CD4-positive, alpha-beta T cell (primary cell): ENCODE measurements around the gene NR2C2. TPM values are rescaled to one million over a fixed set of nuclear protein-coding genes. Genes with fewer than 3 reads are reported as not detected.

Source experiments
- ATAC-seq: fragments of 200-7000 bp; cut with Tn5 transposase; one replicate; pipeline ENCODE4 v1.10.0; 2022; ENCODE audit warnings: mild to moderate bottlenecking; ENCODE audit not compliant: poor library complexity
- CTCF ChIA-PET: fragments of 350-600 bp; sonication (Branson Sonifier 250); formaldehyde crosslinking; loops from one replicate; lab custom pipeline; 2021; ENCODE audit warnings: antibody characterized with exemption, inconsistent platforms; lab: Charles Lee
- POLR2A ChIA-PET: fragments of 350-600 bp; sonication (Branson Sonifier 250); formaldehyde crosslinking; loops from one replicate; lab custom pipeline; 2021; ENCODE audit warnings: antibody characterized with exemption, inconsistent platforms; lab: Charles Lee
- DNase-seq, 14 experiments: peaks; one replicate each; pipeline ENCODE4 v3.0.0-alpha.2; 2013 to 2020; ENCODE audit warnings: mixed read lengths in 2 of 14
- H3K27ac ChIP-seq, 2 donors: one replicate each; pipeline versions ENCODE4 v1.5.1 to v1.7.0; 2013; ENCODE audit warnings: low read length in 2 of 2, low read depth in 1 of 2, mild to moderate bottlenecking in 1 of 2
- H3K27me3 ChIP-seq, 2 experiments: 1 replicate in 1 of 2; 2 replicates in 1 of 2; pipeline versions ENCODE4 v1.6.1 to v1.7.0; 2013; ENCODE audit warnings: low read length in 2 of 2, control low read depth in 1 of 2, mild to moderate bottlenecking in 1 of 2, moderate library complexity in 1 of 2; ENCODE audit not compliant: insufficient read depth in 2 of 2, control insufficient read depth in 1 of 2
- H3K36me3 ChIP-seq: one replicate; pipeline ENCODE4 v1.6.1; 2013; ENCODE audit warnings: low read length, control low read depth; ENCODE audit not compliant: insufficient read depth
- H3K4me1 ChIP-seq: one replicate; pipeline ENCODE4 v1.6.1; 2013; ENCODE audit warnings: low read length, control low read depth; ENCODE audit not compliant: insufficient read depth
- H3K4me3 ChIP-seq: one replicate; pipeline ENCODE4 v1.5.1; 2013; ENCODE audit warnings: mild to moderate bottlenecking, low read length, moderate library complexity
- H3K9me3 ChIP-seq, 2 experiments: 1 replicate in 1 of 2; 2 replicates in 1 of 2; pipeline versions ENCODE4 v1.6.1 to v1.7.0; 2013; ENCODE audit warnings: low read length in 2 of 2, mild to moderate bottlenecking in 2 of 2, control low read depth in 1 of 2, moderate library complexity in 1 of 2; ENCODE audit not compliant: control insufficient read depth in 1 of 2, insufficient read depth in 1 of 2
- H3K27ac Mint-ChIP-seq: one replicate; pipeline ENCODE4 v1.8.0; 2020; ENCODE audit warnings: mixed read lengths
- H3K27me3 Mint-ChIP-seq: one replicate; pipeline ENCODE4 v1.8.0; 2021; ENCODE audit warnings: mixed read lengths
- H3K36me3 Mint-ChIP-seq: one replicate; pipeline ENCODE4 v1.8.0; 2021; ENCODE audit warnings: low read depth, mixed read lengths
- H3K4me1 Mint-ChIP-seq: one replicate; pipeline ENCODE4 v1.8.0; 2021; ENCODE audit warnings: low read depth, mixed read lengths
- H3K4me3 Mint-ChIP-seq: one replicate; pipeline ENCODE4 v1.8.0; 2020; ENCODE audit warnings: mild to moderate bottlenecking, mixed read lengths
- H3K9me3 Mint-ChIP-seq: one replicate; pipeline ENCODE4 v1.8.0; 2020; ENCODE audit warnings: mixed read lengths
- intact Hi-C, 2 experiments: fragments of 100-400 bp; cut with DNase I in 1 of 2; cut with micrococcal nuclease in 1 of 2; formaldehyde crosslinking; loops; one replicate each; pipeline versions ENCODE4 v1.15.1 to v1.9.0; 2023 to 2025; cut with DNase I, micrococcal nuclease
- total RNA-seq, 174 experiments: library from RNA in 2 of 174; stranded (reverse) in 2 of 174; gene quantifications; one replicate each; pipeline ENCODE4 v1.2.3 and lab custom pipeline; 2021 to 2026
- TF ChIP-seq, protein P1 (sequence below): fragments of 200-600 bp; IDR thresholded peaks from one replicate; pipeline ENCODE4 v1.8.0; 2022; ENCODE audit warnings: antibody characterized with exemption, mild to moderate bottlenecking

The NR2C2 gene
- total RNA-seq, 2 experiments from 2014 or later = 37.0 to 42.1 TPM

DNA sequence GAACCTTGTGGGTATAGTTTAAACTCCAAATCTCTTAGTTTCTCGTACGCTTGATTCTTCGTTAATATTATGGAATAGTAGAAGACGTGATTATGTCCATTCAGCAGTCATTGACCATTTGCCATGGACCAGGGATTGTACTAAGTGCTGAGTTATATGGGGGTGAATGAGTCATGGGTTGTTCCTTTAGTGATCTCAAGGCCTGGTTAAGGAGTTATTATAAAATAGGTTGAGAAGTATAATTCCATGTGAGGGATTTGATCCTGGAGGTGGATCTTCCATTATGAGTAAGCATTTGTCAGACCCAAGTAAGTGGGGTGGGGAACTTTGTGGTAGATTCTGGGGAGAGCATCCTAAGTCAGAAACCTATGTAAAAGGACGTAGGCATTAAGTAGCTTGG is 15.4 kb downstream of the NR2C2 start:
- Mint-ChIP-seq H3K27ac (no peak overlapping the region), H3K36me3 (peaks cover 61% of the 10 kb centered on the region)
- intact Hi-C loops = no loop called here

DNA sequence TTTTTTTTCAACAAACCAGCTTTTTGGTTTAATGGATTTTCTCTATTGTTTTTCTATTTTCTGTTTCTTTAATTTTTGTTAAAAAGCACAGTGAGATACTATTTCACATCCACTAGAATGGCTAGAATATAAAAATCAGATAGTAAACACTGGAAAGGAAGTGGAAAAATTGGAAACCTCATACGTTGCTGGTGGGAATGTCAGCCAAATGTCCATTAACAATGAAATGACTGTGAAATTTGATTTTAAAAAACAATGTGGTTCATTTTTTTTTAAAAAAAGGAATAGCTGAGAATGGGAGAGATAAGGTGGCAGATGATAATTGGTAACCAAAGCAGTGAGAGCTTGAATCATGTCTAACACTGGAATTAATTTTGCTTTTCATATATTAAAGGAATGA is 19.9 kb downstream of the NR2C2 start:
- intact Hi-C loops = no loop called here
- Mint-ChIP-seq H3K36me3 (peaks cover 57% of the 10 kb centered on the region), H3K27me3 (no peaks in the 10 kb centered on the region), H3K4me1 (peaks cover 6% of the 10 kb centered on the region), H3K27ac (no peak overlapping the region), H3K9me3 (no peaks in the 10 kb centered on the region), H3K4me3 (no peak overlapping the region)
- H3K4me1 ChIP-seq = no peaks in the 10 kb centered on the region
- peaks cover 20% of the 10 kb centered on the region for H3K36me3 ChIP-seq
- TF ChIP-seq, protein P1, sequence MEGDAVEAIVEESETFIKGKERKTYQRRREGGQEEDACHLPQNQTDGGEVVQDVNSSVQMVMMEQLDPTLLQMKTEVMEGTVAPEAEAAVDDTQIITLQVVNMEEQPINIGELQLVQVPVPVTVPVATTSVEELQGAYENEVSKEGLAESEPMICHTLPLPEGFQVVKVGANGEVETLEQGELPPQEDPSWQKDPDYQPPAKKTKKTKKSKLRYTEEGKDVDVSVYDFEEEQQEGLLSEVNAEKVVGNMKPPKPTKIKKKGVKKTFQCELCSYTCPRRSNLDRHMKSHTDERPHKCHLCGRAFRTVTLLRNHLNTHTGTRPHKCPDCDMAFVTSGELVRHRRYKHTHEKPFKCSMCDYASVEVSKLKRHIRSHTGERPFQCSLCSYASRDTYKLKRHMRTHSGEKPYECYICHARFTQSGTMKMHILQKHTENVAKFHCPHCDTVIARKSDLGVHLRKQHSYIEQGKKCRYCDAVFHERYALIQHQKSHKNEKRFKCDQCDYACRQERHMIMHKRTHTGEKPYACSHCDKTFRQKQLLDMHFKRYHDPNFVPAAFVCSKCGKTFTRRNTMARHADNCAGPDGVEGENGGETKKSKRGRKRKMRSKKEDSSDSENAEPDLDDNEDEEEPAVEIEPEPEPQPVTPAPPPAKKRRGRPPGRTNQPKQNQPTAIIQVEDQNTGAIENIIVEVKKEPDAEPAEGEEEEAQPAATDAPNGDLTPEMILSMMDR = no peak
- no peak overlapping the region for H3K27ac ChIP-seq
- H3K27me3 ChIP-seq = no peaks in the 10 kb centered on the region
- ATAC-seq = no peak
- H3K4me3 ChIP-seq = no peak overlapping the region
- POLR2A ChIA-PET = no interaction called here
- no peak for DNase-seq
- CTCF ChIA-PET = no interaction called here
- no peaks in the 10 kb centered on the region for H3K9me3 ChIP-seq

More for the DNA sequence above, 15.4 kb downstream of the NR2C2 start:
- no peak overlapping the region for H3K4me3 ChIP-seq
- H3K36me3 ChIP-seq = peaks cover 24% of the 10 kb centered on the region
- H3K4me3 Mint-ChIP-seq = no peak overlapping the region
- ChIA-PET CTCF (no interaction called here), POLR2A (no interaction called here)
- H3K9me3 ChIP-seq = no peaks in the 10 kb centered on the region
- no peak overlapping the region for H3K27ac ChIP-seq
- DNase-seq (no peak), ATAC-seq (no peak)
- peaks cover 9% of the 10 kb centered on the region for H3K4me1 ChIP-seq
- H3K27me3 Mint-ChIP-seq = no peaks in the 10 kb centered on the region
- no peaks in the 10 kb centered on the region for H3K9me3 Mint-ChIP-seq
- no peaks in the 10 kb centered on the region for H3K27me3 ChIP-seq
- peaks cover 21% of the 10 kb centered on the region for H3K4me1 Mint-ChIP-seq
- TF ChIP-seq, protein P1 = no peak

DNA sequence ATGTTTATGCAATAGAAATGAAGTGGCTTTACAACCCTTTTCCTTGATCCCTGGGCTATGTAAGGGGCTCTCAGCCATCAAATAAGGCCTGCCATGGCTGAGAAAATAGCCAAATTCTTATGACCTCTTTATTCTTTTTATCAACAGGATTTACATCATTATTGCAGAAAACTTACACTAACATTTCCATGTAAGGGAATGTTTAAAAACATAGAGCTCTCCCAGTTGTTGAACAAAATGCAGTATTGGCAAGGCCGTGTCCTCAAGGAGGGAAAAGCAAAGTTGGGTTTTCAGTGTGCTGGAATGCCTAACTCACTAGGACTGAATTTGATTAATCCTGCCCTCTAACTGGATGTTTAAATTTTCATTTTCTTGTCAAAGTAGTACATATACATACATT is 22.3 kb downstream of the NR2C2 start:
- POLR2A ChIA-PET = no interaction called here
- peaks cover 71% of the 10 kb centered on the region for H3K36me3 Mint-ChIP-seq

More for the DNA sequence above, 22.3 kb downstream of the NR2C2 start:
- Histone ChIP-seq H3K36me3 (peaks cover 31% of the 10 kb centered on the region), H3K27me3 (no peaks in the 10 kb centered on the region), H3K4me3 (no peak overlapping the region), H3K9me3 (no peaks in the 10 kb centered on the region), H3K27ac (no peak overlapping the region), H3K4me1 (no peaks in the 10 kb centered on the region)
- Mint-ChIP-seq H3K4me3 (no peak overlapping the region), H3K9me3 (no peaks in the 10 kb centered on the region), H3K4me1 (peaks cover 21% of the 10 kb centered on the region), H3K27me3 (no peaks in the 10 kb centered on the region), H3K27ac (no peak overlapping the region)
- CTCF ChIA-PET = no interaction called here
- ATAC-seq (no peak), DNase-seq (no peak)
- TF ChIP-seq, protein P1 = no peak
- intact Hi-C loops = no loop called here
